GM12873 (cell line): ENCODE data around the gene CTRL.

ENCODE experiments used
- CTCF ChIP-seq: IDR thresholded peaks from 2 replicates; pipeline ENCODE4 v1.5.1; 2012; ENCODE audit warnings: low read depth, mild to moderate bottlenecking, moderate library complexity, low read length, control low read depth; ENCODE audit not compliant: insufficient read depth; ENCODE audit errors: missing control alignments

The CTRL gene

GRCh38 chr16:67880584-67880983 is 51.1 kb downstream of the CTRL start:
- TF ChIP-seq CTCF, result no peak

DNA sequence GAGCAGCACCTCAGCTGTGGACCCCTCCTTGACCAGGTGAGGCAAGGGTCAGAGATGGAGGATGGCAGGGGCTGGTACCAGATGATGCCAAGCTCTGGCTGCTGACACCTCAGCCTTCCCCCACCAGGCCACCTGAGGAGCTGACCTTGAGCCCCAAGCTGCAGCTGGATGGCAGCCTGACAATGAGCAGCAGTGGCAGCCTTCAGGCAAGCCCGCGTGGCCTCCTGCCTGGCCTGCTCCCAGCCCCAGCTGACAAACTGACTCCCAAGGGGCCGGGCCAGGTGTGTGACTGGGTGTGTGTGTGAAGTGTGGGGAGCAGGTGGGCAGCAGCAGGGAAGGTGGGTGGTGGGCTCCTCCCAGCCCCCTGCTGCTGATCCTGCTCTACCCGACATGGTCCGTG is 51.7 kb downstream of the CTRL start:
- TF ChIP-seq CTCF, result no peak
